Stimulated activated CD4-positive, alpha-beta T cell treated with anti-CD3 and anti-CD28 coated beads, Interleukin-1b, Interleukin-23, amount 100 ng/mL, for 24 hours (primary cell): ENCODE data around the gene RSPH1.
A peak's percentile ranks its signal among the peaks of the same experiment; 100 is the strongest.

Source experiments
- DNase-seq, 4 experiments: peaks; one replicate each; pipeline ENCODE4 v3.0.0-alpha.2; 2020; ENCODE audit warnings: low read depth in 4 of 4, low spot score in 1 of 4

The RSPH1 gene

GRCh38 chr21:42513985-42514882, 18.2 kb upstream of the RSPH1 start:
- DNase-seq: peak in 2 of 4 experiments; percentile 52 to 53

GRCh38 chr21:42513151-42513984, 17.3 kb upstream of the RSPH1 start, which contains the start of gene SLC37A1:
SLC37A1 (plus strand) TSS chr21:42513852; CDS start chr21:42518455, 4,603 bp downstream.
- peak in 1 of 4 experiments; percentile 29 for DNase-seq

DNA sequence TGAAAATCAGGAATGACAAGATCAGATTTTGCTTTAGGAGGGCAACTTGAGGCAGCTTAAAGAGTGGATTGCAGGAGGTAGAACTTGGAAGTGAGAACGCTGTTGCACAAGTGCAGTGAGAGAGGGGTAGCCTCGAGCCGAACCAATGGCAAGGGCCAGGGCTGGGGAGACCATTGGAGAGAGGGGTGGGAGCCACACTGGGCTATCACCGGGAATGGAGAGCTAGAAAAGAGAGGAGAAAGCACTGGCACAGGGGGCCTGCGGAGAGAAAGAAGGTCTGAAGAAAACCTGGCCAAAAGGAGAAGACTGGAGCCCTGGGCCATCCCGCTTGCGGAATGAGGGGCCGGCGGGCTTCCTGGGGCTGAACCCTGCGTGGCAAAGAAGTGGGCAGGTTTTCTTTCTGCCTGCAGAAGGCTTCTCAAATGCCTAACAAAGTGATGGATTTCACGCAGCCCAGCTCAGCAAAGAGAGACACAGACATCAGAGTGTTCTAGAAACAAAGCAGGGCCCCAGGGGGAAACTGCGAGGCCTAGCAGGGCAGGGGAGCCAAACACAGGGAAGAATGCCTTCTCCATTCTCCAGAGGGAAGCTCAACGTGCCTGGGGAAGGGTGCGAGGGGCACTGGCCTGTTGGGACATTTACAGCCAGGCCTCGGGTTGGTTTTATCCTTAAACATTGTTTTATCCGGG, 16.5 kb upstream of the RSPH1 start:
- no peak for DNase-seq

- no peak for DNase-seq
Observed at GRCh38 chr21:42509244-42509643, 13.2 kb upstream of the RSPH1 start.

GRCh38 chr21:42508371-42508770, 12.3 kb upstream of the RSPH1 start:
- no peak for DNase-seq

GRCh38 chr21:42507418-42507817, 11.4 kb upstream of the RSPH1 start:
- no peak for DNase-seq

DNA sequence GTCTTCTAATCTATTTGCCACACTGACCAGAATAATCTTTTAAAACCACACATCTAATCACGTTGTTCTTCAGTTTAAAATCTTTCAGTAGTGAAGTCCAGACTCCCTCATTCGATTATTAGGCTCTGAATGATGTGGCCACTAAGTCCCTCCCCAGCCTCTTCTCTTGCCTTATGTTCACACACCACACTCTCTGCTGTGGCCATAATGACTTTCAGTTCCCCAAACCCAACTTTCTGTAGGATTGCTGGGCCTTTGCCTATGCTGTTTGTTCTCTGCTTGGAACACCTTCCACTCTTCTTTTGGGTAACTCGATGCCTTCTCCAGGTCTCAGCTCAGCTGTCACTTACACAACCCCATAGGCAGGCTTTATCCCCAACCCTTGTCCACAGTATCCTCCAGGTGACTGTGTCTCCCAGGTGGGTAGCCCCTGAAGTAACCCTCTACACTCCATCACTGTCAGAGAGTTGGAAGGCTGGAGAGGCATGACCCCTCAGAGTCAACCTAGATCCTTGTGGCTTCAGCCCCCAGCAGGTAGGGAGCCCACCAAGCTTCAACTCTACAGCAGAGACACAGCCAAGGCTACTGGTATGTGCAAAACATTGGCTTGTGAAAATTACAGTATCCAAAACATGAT, 9.2 kb upstream of the RSPH1 start:
- DNase-seq: no peak

GRCh38 chr21:42503711-42504110, 7.7 kb upstream of the RSPH1 start:
- DNase-seq: no peak

GRCh38 chr21:42500736-42501135, 4.7 kb upstream of the RSPH1 start:
- DNase-seq: no peak

DNA sequence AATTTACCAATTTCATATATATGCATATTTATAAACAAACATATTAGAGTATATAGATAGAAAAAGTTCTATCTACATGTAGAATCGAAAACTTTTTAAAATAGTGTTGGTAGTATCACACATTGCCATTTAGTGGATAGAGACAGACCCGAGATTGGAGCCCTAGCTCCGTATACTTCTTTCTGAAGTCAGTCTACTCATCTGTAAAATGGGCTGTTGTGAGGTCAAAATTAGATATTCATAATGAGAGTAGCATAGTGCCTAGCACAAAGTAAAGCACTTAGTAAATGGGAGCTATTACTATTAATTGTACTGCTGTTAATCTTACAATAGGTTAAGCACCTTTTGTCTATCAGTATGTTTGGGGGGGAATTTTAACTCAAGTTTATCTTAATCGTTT, 4.2 kb upstream of the RSPH1 start:
- DNase-seq: no peak

DNA sequence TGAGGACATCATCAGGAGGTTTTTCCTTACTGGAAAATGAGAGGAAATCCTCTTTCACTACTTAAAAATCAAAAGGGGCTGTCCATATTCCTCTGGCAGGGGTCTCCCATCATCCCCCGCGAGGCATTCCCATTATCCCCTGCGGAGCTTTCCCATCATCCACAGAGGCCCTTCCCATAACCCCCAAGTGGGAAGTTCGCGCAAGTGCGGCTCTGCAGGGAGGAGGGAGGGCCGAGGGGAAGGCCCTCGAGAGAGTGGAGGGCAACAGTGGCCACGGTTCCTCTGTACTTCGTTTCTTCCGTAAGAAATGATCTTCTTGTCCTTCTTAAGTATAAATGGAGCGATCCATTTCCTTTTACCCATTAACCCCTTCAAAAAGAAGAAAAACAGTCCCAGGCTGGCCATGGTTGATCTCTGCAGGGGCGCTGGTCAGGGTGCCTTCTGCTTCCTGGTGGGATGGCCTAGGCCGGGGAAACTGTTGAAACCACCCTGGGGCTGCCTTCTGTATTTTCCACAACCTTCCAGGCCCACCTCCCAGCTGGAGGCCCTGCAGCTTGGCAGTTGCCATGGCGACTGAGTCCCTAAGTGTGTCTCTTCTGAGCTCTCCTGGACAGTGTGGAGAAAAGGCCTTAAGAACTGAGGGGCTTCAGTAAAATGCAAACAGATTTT, 3.6 kb upstream of the RSPH1 start:
- DNase-seq: no peak

DNA sequence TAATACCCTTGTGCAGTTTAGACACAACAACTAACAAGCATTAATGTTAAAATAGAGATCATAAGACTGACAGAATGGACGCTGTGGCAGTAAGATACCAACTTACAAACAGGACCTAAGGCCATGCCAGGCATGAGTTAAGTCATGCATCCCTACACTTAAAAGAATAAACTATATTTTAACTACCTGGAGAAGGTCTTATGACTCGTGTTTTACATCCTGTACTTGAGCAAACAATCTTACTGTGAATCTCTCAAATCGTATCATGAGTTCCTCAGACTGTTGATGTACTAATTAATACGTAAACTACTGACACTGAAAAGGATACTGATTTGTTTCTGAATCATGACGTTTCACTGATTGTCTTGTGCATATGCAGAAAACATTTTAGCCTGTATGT, 2.0 kb upstream of the RSPH1 start:
- no peak for DNase-seq

DNA sequence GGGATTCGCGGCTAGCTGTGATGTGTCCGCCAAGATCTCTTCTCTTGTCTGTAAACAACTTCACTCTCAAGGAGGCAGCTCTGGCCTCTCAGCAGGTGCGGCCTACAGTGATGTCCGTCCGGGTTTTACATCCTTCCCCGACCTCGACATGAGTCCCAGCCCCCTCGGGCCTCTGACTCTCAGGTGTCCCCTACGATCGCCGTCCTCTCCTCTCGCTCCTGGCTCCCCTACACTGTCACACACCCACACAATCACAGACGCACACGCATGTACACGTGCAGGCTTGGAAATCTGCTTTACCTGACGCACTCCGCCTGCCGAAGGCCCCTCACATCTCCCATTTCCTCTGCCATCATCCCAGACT, 797 bp upstream of the RSPH1 start:
- no peak for DNase-seq

GRCh38 chr21:42495765-42496119, 282 bp downstream of the RSPH1 start:
- no peak for DNase-seq

GRCh38 chr21:42495027-42495426, 997 bp downstream of the RSPH1 start:
- DNase-seq: no peak

- DNase-seq: no peak
Observed at GRCh38 chr21:42493109-42494060, 2.6 kb downstream of the RSPH1 start.

- DNase-seq: no peak
Observed at GRCh38 chr21:42492201-42492600, 3.8 kb downstream of the RSPH1 start.

DNA sequence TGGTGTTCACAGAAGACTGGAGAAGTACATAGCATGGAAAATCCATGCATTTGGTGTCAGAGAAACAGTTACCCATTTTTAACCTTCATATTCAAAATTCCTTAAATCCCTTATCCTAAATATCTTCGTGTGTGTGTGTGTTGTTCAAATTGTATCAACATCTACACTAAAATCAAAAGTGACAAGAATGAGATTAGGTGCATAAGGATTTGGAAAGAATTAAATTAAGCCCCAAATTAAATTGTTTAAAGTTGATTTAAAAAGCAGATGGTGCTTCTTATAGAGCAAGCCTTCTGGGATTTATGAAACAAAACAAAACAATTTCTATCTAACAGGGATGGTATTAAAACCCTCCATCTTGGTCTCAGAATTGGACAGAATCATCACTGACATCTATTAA, 4.7 kb downstream of the RSPH1 start:
- DNase-seq: no peak

DNA sequence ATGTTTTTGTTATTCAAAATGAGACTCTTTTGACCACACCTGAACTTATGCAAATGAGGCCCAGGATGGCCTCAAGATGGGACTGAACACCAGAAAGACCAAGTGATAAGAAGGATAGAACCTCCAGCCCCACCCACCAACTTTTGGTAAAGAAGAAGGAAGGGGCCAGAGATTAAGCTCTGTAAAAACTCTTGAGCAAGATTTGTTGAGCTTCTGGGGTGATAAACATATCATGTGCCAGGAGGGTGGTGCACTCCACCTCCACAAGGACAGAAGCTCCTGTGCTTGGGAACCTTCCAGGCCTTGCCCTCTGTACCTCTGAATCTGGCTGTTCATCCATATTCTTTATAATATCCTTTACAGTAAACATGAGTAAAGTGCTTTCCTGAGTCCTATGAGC, 5.3 kb downstream of the RSPH1 start:
- DNase-seq: no peak

- DNase-seq: no peak
Observed at GRCh38 chr21:42489991-42490390, 6.0 kb downstream of the RSPH1 start.
